Calu3 (cell line): ENCODE results near the gene TXNDC17. TPM values are rescaled to one million over a fixed set of nuclear protein-coding genes. Genes with fewer than 3 reads are reported as not detected.

Source experiments
- BruUV-seq: library from RNA; stranded (reverse); fragments of 400-500 nt; replicated peaks from 2 replicates; lab custom pipeline; 2021; lab: Mats Ljungman, UMichigan
- CTCF ChIA-PET: fragments of 300-600 bp; sonication (Branson Sonifier 250); formaldehyde crosslinking; loops from one replicate; lab custom pipeline; 2022; ENCODE audit warnings: antibody characterized with exemption; lab: Charles Lee
- DNase-seq: peaks from one replicate; pipeline ENCODE4 v3.0.0; 2022
- H3K27ac Mint-ChIP-seq: one replicate; pipeline ENCODE4 v1.8.0; 2022; ENCODE audit warnings: mixed read lengths; ENCODE audit not compliant: unreplicated experiment
- H3K27me3 Mint-ChIP-seq: one replicate; pipeline ENCODE4 v1.8.0; 2022; ENCODE audit warnings: mixed read lengths; ENCODE audit not compliant: unreplicated experiment
- H3K36me3 Mint-ChIP-seq: one replicate; pipeline ENCODE4 v1.8.0; 2022; ENCODE audit warnings: mild to moderate bottlenecking, moderate library complexity, mixed read lengths; ENCODE audit not compliant: insufficient read depth, unreplicated experiment
- H3K4me1 Mint-ChIP-seq: one replicate; pipeline ENCODE4 v1.8.0; 2022; ENCODE audit warnings: mild to moderate bottlenecking, low read depth, mixed read lengths; ENCODE audit not compliant: unreplicated experiment
- H3K4me3 Mint-ChIP-seq: one replicate; pipeline ENCODE4 v1.8.0; 2022; ENCODE audit warnings: mild to moderate bottlenecking, low read depth, moderate library complexity, mixed read lengths; ENCODE audit not compliant: unreplicated experiment
- H3K9me3 Mint-ChIP-seq: one replicate; pipeline ENCODE4 v1.8.0; 2022; ENCODE audit warnings: low read depth, mixed read lengths; ENCODE audit not compliant: unreplicated experiment
- intact Hi-C: fragments of 100-400 bp; cut with micrococcal nuclease; formaldehyde crosslinking; loops from one replicate; pipeline ENCODE4 v1.10.0; 2022; ENCODE audit not compliant: unreplicated experiment
- total RNA-seq: library from RNA; stranded (reverse); gene quantifications from 2 replicates; pipeline ENCODE4 v1.2.3, GENCODE V29; 2022
- TF ChIP-seq, protein P1 (sequence below): fragments of 200-600 bp; IDR thresholded peaks from one replicate; pipeline ENCODE4 v1.8.0; 2022; ENCODE audit warnings: antibody characterized with exemption; ENCODE audit not compliant: unreplicated experiment

The TXNDC17 gene
- total RNA-seq, 1 experiment from 2014 or later = 105 TPM

DNA sequence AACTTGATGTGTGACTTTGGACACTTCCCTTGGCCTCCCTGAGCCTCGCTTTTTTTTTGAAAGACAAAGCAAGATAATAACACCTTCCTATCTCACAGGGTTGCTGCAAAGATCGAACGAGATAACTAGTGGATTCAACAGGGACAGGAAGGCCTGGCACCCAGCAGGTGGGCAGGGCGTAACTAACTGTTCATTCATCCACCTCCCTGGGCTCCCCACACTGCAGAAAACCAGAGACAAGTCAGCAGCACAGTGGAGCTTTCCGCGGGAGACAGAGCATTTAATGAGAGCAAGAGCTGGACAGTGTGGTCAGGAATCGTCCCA lies 43.6 kb downstream of the TXNDC17 start:
- CTCF ChIA-PET = no interaction called here
- intact Hi-C loops = no loop called here
- no peaks in the 10 kb centered on the region for H3K36me3 Mint-ChIP-seq
- no TSS peak for BruUV-seq
- no peak overlapping the region for H3K27ac Mint-ChIP-seq
- DNase-seq = no peak
- H3K9me3 Mint-ChIP-seq = peaks cover 2% of the 10 kb centered on the region
- TF ChIP-seq, protein P1, sequence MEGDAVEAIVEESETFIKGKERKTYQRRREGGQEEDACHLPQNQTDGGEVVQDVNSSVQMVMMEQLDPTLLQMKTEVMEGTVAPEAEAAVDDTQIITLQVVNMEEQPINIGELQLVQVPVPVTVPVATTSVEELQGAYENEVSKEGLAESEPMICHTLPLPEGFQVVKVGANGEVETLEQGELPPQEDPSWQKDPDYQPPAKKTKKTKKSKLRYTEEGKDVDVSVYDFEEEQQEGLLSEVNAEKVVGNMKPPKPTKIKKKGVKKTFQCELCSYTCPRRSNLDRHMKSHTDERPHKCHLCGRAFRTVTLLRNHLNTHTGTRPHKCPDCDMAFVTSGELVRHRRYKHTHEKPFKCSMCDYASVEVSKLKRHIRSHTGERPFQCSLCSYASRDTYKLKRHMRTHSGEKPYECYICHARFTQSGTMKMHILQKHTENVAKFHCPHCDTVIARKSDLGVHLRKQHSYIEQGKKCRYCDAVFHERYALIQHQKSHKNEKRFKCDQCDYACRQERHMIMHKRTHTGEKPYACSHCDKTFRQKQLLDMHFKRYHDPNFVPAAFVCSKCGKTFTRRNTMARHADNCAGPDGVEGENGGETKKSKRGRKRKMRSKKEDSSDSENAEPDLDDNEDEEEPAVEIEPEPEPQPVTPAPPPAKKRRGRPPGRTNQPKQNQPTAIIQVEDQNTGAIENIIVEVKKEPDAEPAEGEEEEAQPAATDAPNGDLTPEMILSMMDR = no peak
- H3K27me3 Mint-ChIP-seq = peaks cover 31% of the 10 kb centered on the region
- no peak overlapping the region for H3K4me3 Mint-ChIP-seq
- H3K4me1 Mint-ChIP-seq = peaks cover 8% of the 10 kb centered on the region

DNA sequence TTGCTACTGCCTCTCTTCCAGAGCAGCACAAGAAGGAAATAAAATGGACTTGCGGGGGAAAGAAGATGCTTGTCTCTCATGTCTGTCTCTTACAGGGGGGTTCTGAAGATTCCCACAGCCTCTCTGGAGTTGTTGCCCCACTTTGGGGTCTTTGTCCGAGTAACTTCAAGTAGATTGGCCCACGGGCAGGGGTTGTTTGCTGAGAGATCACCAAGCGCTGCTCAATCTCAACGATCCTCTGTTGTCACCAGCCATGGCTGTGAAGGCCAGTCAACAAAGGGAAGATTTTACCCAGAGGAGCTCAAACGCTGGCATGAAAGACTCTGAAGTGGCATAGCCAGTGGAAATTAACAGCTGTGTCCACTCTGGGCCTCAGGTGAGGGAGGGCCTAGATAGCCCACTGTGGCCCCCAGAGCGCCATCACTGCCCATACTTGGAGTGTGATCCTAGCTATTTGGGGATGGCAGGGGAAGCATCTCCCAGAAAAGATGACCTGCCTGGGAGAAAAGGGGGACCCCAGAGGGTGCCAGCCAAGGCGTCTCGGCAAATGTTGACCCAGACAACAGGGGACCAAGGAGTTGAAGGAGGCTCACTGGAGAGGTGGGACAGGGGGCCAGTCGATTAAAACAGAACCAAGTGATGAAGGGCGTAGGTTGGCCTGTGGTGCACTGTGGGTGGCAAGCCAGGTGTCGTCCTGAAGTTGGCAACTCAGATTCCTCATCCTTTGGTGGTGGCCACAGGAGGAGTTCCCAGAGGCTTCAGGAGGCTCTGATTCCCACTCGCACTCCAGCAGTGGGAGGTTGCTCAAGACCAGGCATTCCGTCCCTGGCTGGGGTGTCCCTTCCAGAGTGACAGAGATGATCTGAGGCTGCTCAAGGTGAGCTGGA lies 44.3 kb downstream of the TXNDC17 start:
- H3K9me3 Mint-ChIP-seq = peaks cover 2% of the 10 kb centered on the region
- intact Hi-C loops = no loop called here
- CTCF ChIA-PET = no interaction called here
- no peak overlapping the region for H3K27ac Mint-ChIP-seq
- DNase-seq = no peak
- TF ChIP-seq, protein P1 = no peak
- H3K4me1 Mint-ChIP-seq = peaks cover 8% of the 10 kb centered on the region
- BruUV-seq = no TSS peak
- H3K36me3 Mint-ChIP-seq = no peaks in the 10 kb centered on the region
- H3K4me3 Mint-ChIP-seq = no peak overlapping the region
- peaks cover 31% of the 10 kb centered on the region for H3K27me3 Mint-ChIP-seq

DNA sequence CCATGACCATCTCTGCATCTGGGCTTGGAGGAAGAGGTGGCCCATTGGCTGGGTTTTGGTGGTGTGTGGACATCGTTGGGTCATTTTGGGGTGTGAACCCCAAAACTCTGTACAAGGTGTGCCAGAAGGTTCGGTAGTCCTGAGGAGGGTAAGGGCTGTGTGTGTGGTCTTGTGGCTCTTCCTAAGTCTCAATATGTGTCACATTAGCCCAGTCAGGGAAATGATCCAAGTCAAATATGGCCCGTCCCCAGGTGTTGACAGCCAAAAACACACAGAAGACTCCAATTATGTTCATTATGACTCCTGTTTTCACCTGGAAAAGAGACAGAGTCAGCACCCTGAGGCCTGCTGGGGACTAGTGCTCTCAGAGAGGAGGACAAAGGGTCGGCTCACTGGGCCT lies 45.2 kb downstream of the TXNDC17 start:
- Mint-ChIP-seq H3K27me3 (peaks cover 31% of the 10 kb centered on the region), H3K4me3 (no peak overlapping the region), H3K9me3 (peaks cover 2% of the 10 kb centered on the region), H3K4me1 (peaks cover 6% of the 10 kb centered on the region), H3K36me3 (no peaks in the 10 kb centered on the region), H3K27ac (no peak overlapping the region)
- intact Hi-C loops = no loop called here
- no TSS peak for BruUV-seq
- DNase-seq = no peak
- CTCF ChIA-PET = no interaction called here
- TF ChIP-seq, protein P1 = no peak

DNA sequence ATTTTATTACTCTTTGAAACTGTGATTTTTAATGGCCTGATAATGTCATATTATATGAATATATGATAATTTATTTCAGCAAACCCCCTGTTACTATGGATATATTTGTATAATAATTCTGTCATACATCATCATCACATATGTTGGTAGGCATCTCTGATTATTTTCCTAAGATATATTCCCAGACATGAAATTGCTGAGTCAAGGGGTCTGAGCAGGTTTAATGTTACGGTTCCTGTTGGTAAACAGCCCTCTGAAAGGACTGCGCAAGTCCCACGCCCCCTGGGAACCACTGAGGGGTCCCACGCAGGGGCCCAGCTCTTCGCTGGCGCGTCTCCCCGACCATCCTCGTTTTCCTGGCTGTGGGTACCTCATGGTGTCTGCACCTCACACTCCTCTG lies 48.1 kb downstream of the TXNDC17 start:
- TF ChIP-seq, protein P1 = no peak
- no peaks in the 10 kb centered on the region for H3K4me1 Mint-ChIP-seq
- peaks cover 2% of the 10 kb centered on the region for H3K9me3 Mint-ChIP-seq
- H3K36me3 Mint-ChIP-seq = no peaks in the 10 kb centered on the region
- no peak for DNase-seq
- intact Hi-C loops = no loop called here
- no peak overlapping the region for H3K4me3 Mint-ChIP-seq
- H3K27me3 Mint-ChIP-seq = peaks cover 46% of the 10 kb centered on the region
- BruUV-seq = no TSS peak
- CTCF ChIA-PET = no interaction called here
- no peak overlapping the region for H3K27ac Mint-ChIP-seq
